GM19238 (cell line): ENCODE results near the gene CSTPP1.
A peak's percentile ranks its signal among the peaks of the same experiment; 100 is the strongest.

Experiments used
- DNase-seq: peaks from one replicate; pipeline ENCODE4 v3.0.0; 2011; ENCODE audit warnings: low spot score; ENCODE audit not compliant: insufficient read length

The CSTPP1 gene, protein sequence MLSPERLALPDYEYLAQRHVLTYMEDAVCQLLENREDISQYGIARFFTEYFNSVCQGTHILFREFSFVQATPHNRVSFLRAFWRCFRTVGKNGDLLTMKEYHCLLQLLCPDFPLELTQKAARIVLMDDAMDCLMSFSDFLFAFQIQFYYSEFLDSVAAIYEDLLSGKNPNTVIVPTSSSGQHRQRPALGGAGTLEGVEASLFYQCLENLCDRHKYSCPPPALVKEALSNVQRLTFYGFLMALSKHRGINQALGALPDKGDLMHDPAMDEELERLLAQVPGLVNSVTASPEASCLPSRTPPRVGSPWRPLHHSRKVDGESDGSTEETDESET

GRCh38 chr11:46936138-46937110, at the start of gene CSTPP1:
CSTPP1 (plus strand) TSS chr11:46936761; CDS start chr11:46936806, 45 bp downstream.
- DNase-seq: peak; percentile 98

DNA sequence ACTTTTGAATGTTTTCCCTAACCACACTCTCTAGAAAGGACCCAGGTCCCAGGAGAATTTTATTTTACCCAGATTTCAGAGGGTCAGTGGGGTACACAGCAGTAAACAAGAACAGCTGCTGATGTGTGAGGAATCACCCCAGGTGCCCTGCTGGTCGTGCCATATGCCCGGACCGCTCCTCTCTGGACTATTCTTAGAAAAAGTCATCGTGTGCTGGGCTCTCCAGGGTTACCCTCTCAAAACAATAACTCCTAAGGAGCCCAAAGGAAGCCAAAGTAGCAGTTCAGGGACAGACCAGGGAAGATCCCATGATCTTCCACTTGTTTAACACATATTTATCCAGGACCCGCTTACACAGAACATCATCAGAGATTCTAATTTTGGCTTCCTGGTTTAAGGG, 47.9 kb upstream of the CSTPP1 start:
- DNase-seq: no peak

DNA sequence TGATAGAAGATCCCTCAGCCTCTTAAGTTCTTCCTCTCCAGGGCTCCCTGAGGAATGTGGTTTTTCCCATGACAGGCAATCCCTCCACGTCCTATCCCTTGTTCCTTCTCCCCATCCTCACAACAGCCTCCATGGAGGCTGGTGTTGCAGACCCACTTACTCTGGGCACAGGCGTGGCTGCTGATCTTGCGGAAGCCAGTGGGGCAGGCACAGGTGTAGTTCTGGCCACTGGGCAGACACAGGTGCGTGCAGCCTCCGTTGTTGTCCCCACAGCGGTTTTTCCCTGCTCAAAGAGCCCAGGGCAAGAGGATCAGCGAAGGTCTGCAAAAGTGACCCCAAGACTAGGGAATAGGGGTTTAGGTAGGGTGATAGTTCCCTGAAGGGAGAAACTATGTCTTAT, 47.3 kb upstream of the CSTPP1 start:
- DNase-seq: no peak

DNA sequence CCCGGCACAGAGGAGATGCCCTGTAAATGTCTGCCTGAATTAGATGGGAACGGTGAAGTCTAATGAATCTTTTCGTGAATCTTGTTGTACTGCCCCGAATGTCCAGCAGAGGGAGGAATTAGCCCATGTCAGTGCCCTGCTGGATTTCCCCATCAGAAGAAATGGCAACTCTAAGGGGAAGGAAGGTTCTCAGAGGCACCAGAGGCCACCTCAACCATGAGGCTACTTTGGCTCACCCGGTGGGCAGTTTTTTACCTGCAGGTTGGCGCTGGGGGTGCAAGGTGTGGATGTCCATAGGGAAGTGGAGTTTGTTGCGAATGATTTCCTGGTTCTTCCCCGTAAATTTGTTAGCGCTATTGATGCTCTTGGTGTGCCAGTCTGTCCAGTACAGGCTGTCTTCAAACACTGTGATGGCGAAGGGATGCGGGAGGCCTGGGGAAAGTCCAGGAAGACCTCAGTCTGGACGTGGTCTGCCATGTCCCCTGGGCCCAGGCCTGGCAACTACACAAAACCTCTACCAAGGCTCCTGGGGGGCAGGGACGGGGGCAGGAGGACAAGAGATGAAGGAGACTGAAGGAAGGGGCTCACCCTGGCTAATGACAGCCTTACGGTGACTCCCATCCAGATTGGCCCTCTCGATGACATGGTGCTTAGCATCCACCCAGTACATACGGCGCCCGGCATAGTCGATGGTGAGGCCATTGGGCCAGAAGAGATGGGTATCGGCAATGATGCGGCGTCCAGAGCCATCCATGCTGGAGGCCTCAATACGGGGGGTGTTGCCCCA, 46.7 kb upstream of the CSTPP1 start:
- DNase-seq: peak; percentile 66

GRCh38 chr11:46890665-46891064, 45.9 kb upstream of the CSTPP1 start:
- no peak for DNase-seq

- DNase-seq: no peak
Observed at GRCh38 chr11:46892109-46892508, 44.5 kb upstream of the CSTPP1 start.

- DNase-seq: no peak
Observed at GRCh38 chr11:46892838-46893237, 43.7 kb upstream of the CSTPP1 start.

GRCh38 chr11:46894506-46894905, 42.1 kb upstream of the CSTPP1 start:
- DNase-seq: no peak

DNA sequence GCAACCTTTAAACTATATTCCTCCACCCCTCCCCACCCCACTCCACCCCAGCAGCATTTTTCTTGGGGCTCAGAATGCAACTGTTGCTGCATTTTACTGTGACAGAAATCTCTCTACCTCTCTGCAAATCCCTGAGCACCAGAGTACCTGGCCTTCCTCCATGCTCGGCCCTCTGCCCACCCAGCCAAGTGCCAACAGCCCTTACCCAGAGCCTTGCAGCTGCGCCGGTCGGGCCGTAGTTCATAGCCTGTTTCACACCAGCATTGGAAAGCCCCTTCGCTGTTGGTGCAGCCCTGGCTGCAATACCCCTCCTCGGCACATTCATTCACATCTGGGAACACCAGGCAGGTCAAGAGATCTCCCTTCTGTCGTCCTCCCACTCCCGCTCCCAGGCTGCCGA, 41.6 kb upstream of the CSTPP1 start:
- DNase-seq: no peak

DNA sequence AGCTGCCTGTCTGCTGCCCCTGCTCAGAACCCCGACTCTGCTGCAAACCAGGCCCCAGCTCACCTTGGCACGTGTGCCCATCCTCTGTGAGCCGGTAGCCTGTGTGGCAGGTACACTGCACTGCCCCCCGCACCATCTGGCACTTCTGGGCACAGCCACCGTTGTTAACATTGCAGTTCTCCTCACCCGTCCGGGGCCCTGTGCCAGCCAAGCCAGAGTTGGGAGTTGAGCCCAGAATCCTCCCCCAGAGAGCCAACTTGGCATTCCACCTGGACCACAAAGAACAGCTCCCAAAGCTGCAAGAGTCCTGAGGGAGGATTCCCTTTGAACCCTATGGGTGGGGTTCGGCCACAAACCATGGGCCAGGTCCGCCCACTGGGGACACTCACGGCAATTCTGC, 40.7 kb upstream of the CSTPP1 start:
- no peak for DNase-seq

GRCh38 chr11:46896719-46897406, 39.7 kb upstream of the CSTPP1 start:
- DNase-seq: no peak

DNA sequence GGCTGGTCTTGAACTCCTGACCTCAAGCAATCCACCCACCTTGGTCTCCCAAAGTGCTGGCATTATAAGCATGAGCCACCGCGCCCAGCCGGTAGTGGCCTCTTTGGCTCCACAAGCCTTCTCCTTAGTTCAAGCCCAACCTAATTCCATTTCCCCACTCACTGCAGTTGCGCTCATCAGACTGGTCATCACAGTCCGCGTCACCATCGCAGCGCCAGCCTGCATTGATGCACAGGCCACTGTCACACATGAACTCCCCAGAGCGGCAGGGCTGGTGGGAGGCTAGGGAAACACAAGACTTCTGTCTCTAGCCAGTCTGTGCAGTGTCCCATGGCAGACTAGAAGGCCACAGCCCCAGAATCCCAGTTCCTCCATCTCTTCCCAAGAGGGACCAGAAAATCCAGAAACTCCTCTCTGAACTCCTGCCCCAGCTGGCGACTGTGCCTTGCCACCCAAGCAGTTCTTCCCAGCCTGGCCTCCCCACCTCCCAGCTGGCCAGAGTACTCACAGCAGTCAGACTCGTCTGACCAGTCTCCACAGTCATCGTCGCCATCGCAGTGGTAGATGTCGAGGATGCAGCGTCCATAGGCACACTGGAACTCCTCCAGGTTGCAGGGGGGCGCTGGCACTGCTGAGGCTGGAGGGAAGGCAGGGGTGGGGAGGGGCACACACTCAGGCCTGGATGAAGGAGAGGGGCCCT, 38.0 kb upstream of the CSTPP1 start:
- DNase-seq: no peak

DNA sequence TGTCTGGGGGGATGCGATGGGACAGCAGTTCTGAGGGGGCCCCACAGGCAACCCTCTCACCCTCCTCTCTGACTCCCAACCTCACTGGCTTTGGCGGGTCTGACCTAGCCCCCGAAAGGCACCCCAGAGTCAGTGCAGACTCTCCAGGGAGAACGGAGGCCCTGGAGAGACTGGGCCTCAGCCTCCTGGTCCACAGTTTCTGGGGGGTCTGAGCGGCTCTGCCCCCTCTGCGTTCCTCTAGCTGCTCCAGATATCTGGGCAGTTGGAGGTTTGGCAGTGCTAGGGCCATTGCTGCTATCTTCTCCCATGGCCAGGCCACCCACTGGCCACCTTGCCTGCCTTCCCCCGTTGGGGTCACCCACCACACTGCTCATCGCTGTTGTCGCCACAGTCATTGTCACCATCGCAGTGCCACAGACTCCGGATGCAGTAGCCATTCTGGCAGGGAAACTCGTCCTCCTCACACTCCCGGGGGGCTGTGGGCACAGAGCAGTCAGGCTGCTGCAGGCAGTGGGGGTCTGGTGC, 37.0 kb upstream of the CSTPP1 start:
- no peak for DNase-seq

DNA sequence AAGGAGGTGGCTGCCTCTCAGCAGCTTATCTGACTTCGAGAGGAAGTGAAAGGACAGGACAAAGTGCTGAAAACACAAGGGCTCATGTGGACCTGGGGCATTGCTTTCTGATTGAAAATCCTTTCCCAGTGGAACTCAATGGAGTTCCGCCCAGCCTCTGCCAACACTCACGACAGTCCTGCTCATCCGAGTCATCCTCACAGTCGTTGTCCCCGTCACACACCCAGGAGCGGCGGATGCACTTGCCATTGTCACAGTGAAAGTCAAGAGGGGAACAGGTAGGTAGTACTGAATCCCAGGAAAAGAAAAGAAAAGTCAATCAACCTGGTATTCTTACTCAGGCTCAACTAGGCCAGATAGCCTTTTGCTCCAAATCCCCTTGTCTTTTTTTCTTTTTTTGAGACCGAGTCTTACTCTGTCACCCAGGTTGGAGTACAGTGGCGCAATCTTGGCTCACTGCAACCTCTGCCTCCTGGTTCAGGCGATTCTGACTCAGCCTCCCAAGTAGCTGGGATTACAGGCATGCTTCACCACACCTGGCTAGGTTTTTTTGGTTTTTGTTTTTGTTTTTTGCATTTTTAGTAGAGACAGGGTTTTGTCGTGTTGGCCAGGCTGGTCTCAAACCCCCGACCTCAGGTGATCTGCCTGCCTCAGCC, 36.3 kb upstream of the CSTPP1 start:
- no peak for DNase-seq

GRCh38 chr11:46901156-46901555, 35.4 kb upstream of the CSTPP1 start:
- DNase-seq: no peak

DNA sequence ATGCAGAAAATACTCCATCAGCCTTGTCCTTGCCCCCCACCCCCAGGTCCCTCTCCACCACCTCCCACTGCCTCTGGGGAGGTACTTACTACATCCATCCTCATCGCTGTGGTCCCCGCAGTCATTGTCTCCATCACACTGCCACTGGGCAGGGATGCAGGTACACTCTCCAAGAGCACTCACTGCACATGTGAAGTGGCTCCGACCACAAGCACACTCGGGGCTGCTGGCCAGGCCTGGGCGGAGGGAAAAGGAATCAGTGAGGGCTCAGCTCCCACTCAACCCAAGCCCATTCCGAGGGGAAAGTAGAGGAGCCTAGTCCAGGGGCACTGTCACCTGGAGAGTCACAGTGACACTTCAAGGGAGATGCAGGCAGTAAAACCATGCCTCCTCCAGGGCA, 33.9 kb upstream of the CSTPP1 start:
- DNase-seq: no peak

GRCh38 chr11:46903846-46904245, 32.7 kb upstream of the CSTPP1 start:
- no peak for DNase-seq

GRCh38 chr11:46905806-46906205, 30.8 kb upstream of the CSTPP1 start:
- no peak for DNase-seq

- DNase-seq: no peak
Observed at GRCh38 chr11:46906609-46907041, 29.9 kb upstream of the CSTPP1 start.

- no peak for DNase-seq
Observed at GRCh38 chr11:46907606-46908005, 29.0 kb upstream of the CSTPP1 start.
